GM12872 (cell line): ENCODE data around the gene ZNF234.

Source experiments
- TF ChIP-seq, protein P1 (sequence below): IDR thresholded peaks from 3 replicates; pipeline ENCODE4 v1.5.1; 2011; ENCODE audit warnings: low read depth, mild to moderate bottlenecking, low read length, moderate library complexity; ENCODE audit not compliant: insufficient read depth

Gene ZNF234

DNA sequence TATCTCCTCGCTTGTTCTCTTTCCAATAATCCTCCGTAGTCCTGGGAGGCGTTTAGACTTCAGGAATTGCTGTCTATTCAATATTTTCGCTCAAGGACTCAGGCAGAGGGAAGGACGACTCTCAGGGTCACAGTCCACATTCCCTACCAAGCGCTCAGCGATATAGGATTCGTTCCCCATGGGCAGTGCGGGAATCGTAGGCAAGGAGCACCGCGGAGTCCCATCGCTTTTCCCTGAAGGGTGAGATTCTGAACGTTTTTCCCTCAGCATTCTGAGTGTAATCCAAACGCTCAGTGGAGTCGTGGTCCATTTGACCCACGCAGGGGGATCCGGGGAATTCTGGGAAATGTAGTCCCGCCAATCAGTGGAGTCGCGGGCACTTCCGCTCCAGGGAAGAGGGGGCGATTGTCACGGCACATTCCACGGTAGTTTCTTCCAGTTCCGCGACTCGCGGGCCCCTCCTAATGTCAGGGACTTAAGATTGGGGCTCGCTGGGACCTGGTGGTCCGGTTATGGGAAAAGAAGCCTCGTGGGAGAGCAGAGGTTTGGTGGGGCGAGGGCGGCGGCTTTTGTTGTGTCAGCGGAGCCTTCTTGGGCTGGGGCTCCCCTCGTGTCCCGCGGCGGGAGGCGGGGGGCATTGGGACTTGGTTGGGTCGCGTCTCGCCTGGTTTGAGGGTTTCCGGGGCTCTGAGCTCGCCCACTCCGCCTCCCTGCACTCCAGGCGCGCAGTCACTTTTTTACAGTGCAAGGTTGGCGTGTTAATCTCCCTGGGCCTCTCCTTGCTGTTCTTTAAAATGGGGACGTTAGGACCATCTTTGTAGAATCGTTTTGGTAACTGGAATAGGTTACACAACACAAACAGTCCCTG, at the start of gene ZNF234:
Gene ZNF234 (plus strand): TSS at position 364 of the 868 bp plus-strand sequence. CDS start 3,079 bp downstream, outside the sequence.
- TF ChIP-seq, protein P1, sequence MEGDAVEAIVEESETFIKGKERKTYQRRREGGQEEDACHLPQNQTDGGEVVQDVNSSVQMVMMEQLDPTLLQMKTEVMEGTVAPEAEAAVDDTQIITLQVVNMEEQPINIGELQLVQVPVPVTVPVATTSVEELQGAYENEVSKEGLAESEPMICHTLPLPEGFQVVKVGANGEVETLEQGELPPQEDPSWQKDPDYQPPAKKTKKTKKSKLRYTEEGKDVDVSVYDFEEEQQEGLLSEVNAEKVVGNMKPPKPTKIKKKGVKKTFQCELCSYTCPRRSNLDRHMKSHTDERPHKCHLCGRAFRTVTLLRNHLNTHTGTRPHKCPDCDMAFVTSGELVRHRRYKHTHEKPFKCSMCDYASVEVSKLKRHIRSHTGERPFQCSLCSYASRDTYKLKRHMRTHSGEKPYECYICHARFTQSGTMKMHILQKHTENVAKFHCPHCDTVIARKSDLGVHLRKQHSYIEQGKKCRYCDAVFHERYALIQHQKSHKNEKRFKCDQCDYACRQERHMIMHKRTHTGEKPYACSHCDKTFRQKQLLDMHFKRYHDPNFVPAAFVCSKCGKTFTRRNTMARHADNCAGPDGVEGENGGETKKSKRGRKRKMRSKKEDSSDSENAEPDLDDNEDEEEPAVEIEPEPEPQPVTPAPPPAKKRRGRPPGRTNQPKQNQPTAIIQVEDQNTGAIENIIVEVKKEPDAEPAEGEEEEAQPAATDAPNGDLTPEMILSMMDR: no peak

GRCh38 chr19:44092108-44092507, 49.2 kb upstream of the ZNF234 start:
- TF ChIP-seq, protein P1: no peak

DNA sequence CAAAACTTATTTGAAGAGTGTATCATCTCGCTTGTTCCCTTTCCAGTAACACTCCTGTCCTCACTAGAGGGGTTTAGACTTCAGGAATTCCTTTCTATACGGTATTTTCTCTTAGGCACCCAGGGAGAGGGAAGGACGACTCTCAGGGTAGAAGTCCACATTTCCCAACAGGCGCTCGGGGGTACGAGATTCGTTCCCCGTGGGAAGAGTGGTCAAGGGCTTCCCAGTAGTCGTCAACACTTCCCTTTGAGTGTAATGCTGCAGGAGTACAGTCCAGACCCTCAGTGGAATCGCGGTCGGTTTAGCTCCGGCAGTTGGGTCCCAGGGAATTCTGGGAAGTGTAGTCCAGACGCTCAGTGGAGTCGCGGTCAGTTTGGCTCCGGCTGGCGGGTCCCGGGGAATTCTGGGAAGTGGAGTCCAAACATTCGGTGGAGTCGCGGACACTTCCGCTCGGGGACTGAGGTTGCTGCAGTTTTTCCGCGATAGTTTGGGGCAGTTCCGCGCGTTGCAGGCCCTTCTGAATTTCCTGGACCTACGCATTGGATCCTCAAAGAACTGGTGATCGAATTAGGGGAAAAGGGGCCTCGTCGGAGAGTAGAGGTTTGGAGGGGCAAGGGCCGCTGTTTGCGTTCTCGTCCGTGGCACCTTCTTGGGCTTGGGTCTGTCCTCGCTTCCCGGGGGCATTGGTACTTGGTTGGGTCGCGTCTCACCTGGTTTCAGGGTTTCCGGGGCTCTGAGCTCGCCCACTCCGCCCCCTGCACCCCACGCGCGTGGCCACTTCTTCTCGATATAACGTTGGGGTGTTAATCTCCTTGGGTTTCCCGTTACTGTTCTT, 47.2 kb upstream of the ZNF234 start, which contains the start of gene ZNF224:
Gene ZNF224 (plus strand): TSS at position 431 of the 835 bp plus-strand sequence. CDS start 3,513 bp downstream, outside the sequence.
- TF ChIP-seq, protein P1: no peak

GRCh38 chr19:44107751-44108150, 33.6 kb upstream of the ZNF234 start:
- TF ChIP-seq, protein P1: no peak

- TF ChIP-seq, protein P1: no peak
These were observed 31.9 kb upstream of the ZNF234 start for GRCh38 chr19:44109458-44109857.

DNA sequence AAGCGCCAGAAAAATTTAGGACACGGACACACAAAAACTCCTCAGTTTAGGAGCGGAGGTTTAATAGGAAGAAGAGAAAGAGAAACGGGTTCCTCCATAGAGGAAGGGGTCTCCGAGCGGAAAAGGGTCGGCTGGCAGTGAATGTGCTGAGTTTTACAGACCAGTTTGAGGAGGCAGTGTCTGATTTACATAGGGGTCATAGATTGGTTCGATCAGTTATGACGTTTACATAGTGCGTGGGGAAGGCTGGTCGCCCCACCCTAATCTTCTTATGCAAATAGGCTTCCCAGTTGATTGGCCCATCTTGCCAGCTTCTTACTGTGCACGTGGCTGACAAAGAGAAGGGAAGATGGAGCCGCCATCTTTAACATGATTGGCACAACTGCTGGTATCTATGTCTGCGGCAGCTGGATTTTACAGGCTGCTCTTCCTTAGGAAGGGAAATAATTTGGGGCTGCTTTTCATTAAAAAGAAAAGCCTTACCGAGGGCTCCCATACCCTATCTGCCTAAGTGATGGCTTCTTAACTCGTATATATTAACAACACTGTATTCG, 29.4 kb upstream of the ZNF234 start:
- TF ChIP-seq, protein P1: no peak

DNA sequence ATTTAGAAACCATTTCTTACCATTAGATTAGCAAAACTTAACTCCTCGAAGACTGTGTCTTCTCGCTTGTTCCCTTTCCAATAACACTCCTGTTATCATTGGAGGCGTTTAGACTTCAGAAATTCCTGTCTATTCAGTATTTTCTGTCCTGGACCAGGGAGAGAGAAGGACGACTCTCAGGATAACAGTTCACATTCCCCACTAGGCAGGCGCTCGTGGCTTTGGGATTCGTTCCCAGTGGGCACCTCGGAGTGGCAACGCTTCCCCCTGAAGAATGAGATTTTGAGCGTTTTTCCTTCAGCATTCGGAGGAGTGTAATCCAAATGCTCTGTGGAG, 28.6 kb upstream of the ZNF234 start:
- TF ChIP-seq, protein P1: no peak
